ENCODE results near the gene ACSL1.
"Not testable (repeated sequence)": the region's sequence is repeated elsewhere in the genome, so short reads cannot be mapped to it uniquely, and the experiment has no call there.

Gene ACSL1

DNA sequence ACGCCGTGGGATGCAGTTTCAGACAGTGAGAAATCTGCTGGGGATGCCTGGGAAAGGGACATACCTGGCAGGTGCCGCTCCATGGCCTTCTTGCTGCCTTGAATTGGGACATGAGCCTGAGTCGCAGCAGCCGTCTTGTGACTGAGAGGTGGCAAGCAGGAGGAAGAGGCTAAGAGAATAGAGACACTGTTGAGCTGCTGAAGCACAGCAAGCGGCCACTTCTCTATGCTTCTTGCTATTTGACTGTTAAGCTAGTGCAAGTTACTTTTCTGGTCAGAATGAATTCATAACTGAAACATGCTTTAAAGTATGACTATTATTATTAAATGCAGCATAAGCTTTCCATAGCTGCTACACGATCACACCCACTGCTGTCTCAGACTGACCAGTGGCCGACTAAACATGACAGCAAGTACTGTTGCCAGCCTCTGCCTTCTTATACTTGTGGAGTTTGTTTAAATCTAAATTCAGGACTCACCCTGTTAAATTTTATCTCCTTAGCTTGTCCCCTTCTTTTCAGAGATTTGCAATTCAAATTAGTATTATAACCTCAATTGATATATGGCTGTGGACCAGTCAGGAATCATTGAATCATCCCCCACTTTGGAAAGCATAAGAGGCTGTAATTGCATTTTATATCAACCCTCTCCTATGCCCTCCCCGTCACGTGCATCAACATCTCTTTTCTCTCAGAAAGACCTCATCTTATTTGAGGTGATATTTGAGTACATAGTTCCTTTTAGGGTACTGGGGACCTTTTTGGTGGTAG, 24.8 kb upstream of the ACSL1 start:
- DNase-seq (ENCODE audit: insufficient read length, low spot score) (no peak), FAIRE-seq (no peak)
- TF ChIP-seq POLR2A (IDR thresholded peaks at IDR 0.05; ENCODE audit: low read depth, low read length), result no peak

DNA sequence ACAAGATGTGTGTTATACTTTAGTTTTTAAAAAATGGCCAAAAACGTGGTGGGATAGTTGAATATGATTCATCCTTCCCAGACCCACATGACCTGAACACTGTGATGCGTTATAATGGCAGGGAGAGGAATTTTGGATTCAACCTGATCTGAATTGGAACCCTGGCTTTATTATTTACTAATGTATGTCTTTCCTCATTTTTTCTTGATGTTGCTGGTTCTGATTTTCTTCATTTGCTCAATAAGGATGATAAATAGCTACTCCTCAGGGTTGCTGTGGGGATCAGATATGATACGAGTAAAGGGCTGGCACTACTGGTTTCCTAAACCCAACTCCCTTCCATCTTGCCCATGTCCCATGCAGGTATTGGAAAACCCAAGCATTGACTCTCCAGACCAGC, 24.2 kb upstream of the ACSL1 start:
- FAIRE-seq, result no peak
- no peak for TF ChIP-seq POLR2A (IDR thresholded peaks at IDR 0.05; ENCODE audit: low read depth, low read length)
- no peak for DNase-seq (ENCODE audit: insufficient read length, low spot score)

DNA sequence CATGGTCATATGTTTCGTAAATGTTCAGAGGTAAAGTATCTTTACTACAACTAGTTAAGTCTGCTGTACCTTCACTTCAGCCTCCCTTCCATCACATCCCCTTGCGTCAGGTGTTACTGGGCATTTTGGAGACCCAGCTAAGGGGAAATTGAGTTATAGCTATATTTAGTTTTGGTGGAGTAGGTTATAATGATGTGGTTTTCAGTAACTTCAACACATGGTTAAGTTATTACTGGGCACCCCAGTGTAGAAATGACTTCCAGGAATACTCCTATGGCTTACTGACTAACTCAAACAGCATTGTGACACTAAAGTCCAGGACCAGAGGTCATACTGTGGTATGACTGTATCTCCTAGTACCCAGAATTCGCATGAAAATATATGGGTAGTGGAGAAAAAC, 23.4 kb upstream of the ACSL1 start:
- no peak for TF ChIP-seq POLR2A (IDR thresholded peaks at IDR 0.05; ENCODE audit: low read depth, low read length)
- FAIRE-seq (no peak), DNase-seq (ENCODE audit: insufficient read length, low spot score) (no peak)

DNA sequence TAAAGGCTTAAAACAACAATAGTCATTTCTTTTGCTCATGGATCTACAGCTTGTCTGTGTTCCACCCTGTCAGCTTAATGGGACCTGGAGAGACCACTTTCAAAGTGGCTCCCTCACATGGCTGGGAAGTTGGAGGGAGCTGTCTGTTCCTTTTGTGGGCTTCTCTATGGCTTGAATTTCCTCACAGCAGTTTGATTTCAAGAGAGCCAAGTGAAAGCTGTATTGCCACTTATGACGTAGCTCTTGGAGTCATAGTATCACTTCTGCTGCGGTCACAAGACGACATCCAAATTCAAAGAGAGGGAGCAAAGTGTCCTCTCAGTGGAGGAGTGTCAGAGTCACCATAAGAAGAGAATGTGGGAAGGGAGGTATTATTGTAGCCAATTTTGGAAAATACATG, 22.7 kb upstream of the ACSL1 start:
- no peak for DNase-seq (ENCODE audit: insufficient read length, low spot score)
- no peak for TF ChIP-seq POLR2A (IDR thresholded peaks at IDR 0.05; ENCODE audit: low read depth, low read length)
- no peak for FAIRE-seq

DNA sequence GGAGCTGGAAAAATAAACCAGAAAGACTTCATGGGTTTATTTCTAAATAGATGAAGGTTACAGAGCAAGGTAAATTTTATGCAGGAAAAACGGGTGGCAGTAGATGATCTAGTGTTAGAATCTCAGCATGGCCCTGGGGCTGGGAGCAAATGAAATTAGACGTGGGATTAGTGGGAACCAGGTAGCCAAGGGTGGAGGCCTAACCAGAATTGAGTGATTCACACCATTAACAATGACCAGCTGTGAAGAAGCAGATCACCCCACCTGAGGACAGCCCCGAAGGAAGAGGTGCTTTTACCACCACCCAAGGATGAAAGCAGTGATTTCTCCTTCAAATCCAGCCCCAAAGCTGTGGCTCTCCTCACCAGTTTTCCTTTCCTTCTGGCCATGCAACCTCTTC, 20.8 kb upstream of the ACSL1 start:
- FAIRE-seq (no peak), DNase-seq (ENCODE audit: insufficient read length, low spot score) (no peak)
- no peak for TF ChIP-seq POLR2A (IDR thresholded peaks at IDR 0.05; ENCODE audit: low read depth, low read length)

DNA sequence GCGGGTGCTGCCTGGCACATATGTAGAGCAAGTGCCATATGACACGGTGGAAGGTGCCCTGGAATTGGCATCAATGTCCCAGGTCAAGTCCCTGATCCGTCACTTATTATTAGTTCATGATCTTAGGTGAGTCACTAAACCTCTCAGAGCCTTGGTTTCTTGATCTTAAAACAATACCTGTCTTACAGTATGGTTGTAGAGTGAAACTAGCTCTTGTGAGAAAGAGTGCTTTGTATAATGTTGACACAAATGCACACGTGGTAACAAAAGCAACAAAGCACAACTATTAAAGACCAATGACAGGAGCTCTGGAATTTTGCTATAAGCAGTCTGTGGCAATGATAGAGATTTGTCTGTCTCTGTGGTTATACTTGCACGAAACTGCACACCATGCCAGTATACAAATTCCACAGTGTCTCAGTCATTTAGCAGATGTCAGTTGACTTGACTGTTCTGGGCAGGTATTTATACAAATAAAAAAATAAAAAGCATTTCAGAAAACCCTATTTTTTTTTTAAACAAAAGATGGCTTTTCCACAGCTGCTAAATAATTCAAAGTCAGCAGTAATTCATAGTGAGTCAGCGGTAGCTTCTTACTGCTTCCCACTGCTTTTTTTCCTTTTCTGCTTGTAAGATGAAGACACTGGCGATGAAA, 19.7 kb upstream of the ACSL1 start:
- no peak for TF ChIP-seq POLR2A (IDR thresholded peaks at IDR 0.05; ENCODE audit: low read depth, low read length)
- FAIRE-seq (no peak), DNase-seq (ENCODE audit: insufficient read length, low spot score) (no peak)

DNA sequence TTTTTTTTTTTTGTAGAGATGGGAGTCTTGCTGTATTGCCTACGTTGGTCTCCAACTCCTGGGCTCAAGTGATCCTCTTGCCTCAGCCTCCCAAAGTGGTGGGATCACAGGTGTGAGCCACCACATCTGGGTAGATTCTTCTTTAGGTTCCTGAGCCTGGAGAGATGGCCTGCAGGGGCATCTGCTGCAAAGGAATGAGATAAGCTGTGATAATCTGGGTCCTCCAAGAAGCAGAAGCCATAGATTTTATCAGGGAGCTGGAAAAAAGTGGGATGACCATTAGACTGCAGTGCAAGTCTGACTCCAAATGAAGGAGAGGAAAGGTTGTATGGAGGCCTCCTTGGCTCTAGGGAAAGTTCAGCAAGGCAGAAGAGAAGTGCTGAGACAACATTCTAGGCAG, 19.0 kb upstream of the ACSL1 start:
- no peak for TF ChIP-seq POLR2A (IDR thresholded peaks at IDR 0.05; ENCODE audit: low read depth, low read length)
- DNase-seq (ENCODE audit: insufficient read length, low spot score) (no peak), FAIRE-seq (no peak)

DNA sequence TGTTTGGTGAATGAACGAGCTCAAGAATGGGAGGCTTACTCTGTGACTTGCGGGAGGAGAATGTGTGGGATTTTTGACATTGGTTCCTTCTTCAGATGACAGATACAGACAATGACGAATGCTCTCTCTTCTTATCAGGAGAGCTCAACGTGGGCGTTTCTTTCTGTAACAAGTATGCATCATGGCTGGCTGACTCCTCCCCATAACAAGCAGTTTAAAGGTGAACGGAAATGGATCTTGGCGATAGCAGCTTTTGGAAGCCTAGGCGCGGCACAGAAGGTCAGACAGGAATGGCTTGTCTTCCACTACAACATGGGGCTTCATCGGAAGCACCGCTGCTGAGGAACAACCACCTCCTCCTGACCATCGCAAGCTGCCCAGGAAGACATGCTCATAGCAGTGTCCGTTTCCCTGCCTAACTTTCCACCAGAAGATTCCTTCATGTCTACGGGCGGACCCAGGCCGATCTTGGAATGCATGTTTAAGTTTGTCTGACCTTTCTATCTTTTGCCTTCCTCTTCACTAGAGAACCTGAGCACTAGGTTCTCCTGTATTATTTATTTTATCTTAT, 18.3 kb upstream of the ACSL1 start:
- no peak for DNase-seq (ENCODE audit: insufficient read length, low spot score)
- no peak for FAIRE-seq
- TF ChIP-seq POLR2A (IDR thresholded peaks at IDR 0.05; ENCODE audit: low read depth, low read length), result no peak

DNA sequence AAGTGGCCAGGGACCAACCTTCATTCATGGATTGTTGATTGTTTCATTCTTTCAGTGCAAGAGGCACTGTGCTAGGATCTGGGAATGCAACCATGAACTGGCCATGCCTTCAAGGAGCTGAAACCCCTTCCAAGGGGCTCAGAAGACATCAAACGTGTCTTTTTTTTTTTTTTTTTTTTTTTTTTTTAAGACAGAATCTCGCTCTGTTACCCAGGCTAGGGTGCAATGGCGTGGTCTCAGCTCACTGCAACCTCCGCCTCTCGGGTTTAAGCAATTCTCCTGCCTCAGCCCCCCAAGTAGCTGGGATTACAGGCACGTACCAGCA, 13.3 kb upstream of the ACSL1 start:
- not testable (repeated sequence) for DNase-seq (ENCODE audit: insufficient read length, low spot score); FAIRE-seq

DNA sequence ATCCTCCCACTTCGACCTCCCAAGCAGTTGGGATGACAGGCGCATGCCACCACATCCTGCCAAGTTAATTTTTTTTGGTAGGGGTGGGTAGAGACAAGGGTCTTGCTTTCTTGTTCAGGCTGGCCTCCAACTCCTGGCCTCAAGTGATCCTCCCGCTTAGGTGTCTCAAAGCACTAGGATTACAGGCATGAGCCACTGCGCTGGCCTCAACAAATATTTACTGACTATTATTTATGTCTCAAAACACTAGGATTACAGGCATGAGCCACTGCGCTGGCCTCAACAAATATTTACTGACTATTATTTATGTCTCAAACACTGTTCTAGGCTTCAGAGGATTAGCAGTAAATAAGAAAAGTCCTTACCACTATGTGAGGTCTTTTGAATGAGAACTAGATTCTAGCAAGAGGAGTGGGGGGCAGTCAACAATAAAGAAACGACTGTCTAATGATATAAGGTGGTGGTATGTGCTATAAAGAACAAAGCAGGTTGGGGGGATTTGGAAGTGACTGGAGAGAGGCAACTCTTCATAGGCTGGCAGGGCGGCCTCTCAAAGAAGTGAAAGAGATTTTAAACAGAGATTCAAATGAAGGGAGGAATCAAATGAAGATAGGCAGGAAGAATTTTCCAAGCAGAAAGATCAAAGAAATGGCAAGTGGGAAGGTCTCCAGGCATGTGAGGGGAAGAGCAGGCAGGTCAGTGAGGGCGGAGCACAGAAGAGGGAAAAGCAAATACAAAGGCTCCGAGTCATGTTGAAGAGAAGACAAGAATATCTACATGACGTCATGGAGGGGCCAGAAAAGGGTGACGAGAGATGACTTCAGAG, 12.7 kb upstream of the ACSL1 start:
- no peak for TF ChIP-seq POLR2A (IDR thresholded peaks at IDR 0.05; ENCODE audit: low read depth, low read length)
- DNase-seq (ENCODE audit: insufficient read length, low spot score) (no peak), FAIRE-seq (no peak)

DNA sequence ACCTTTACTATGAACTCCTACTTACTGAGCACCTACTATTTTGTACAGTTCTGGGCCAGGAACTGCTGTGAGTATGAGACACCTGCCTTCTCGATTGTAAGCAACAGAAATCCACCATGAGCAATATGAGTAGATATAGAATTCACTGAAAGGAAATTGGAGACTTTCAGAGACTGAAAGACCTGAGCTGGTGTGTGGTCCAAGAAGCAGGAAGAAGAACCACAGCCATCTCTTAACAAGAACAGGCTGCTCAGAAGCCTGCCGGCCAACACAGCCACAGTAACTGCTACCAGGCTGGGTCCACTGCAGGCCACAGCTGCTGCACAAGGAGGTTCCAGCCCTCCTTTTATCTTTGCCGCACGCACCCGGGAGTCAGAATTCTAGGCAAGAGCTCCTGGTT, 10.8 kb upstream of the ACSL1 start:
- DNase-seq (ENCODE audit: insufficient read length, low spot score), result no peak
- FAIRE-seq, result no peak
- no peak for TF ChIP-seq POLR2A (IDR thresholded peaks at IDR 0.05; ENCODE audit: low read depth, low read length)

DNA sequence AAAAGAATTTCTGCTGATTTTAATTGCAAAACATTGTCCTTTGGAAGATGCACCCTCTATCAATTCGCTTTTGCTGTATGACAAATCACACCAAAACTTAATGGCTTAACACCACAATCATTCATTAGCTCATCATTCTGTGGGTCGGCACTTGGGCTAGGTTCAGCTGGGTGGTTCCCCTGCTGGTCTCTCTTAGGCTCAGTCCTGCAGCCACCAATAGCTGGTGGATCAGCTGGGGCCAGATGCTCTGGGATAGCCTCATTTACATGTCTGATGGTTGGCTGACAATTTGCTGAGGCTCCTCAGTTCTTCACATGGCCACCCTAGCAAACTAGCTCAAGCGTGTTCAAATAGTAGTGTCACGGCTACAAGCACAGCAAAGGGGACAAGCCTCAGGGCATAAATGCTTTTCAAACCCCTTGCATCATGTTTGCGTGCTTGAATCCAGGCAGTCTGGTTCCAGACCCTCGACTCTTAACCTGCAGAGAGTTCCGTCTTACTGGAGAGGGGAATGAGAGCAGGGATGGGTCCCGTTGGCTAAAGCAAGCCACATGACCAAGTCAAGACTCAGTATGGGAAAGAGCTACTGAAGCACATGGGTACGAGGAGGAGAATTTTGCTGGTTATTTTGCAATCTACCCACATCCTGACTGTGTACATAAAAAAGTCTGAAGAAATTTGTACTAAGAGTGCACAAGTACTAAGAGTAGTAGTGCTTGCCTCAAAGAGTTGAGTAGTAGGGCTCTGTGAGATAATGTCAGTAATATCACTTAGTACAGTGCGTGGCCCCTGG, 7.5 kb upstream of the ACSL1 start:
- TF ChIP-seq POLR2A (IDR thresholded peaks at IDR 0.05; ENCODE audit: low read depth, low read length), result no peak
- FAIRE-seq, result no peak
- DNase-seq (ENCODE audit: insufficient read length, low spot score), result no peak

DNA sequence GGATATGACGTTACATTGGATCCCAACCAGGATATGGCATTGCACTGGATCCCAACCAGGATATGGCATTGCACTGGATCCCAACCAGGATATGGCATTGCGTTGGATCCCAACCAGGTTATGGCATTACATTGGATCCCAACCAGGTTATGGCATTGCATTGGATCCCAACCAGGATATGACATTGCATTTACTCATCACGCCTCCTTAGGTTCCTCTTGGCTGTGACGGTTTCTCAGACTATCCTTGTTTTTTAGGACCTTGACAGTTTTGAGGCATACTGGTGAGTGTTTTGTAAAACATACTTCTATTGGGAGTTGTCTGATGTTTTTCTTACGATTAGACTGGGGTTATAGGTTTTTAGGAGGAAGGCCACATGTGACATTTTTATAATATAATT, 5.4 kb upstream of the ACSL1 start:
- FAIRE-seq, result no peak

More for the DNA sequence above, 5.4 kb upstream of the ACSL1 start:
- no peak for TF ChIP-seq POLR2A (IDR thresholded peaks at IDR 0.05; ENCODE audit: low read depth, low read length)
- no peak for DNase-seq (ENCODE audit: insufficient read length, low spot score)
